Measurements from ENCODE around the gene FAM236B.
"Not testable (repeated sequence)": the region's sequence is repeated elsewhere in the genome, so short reads cannot be mapped to it uniquely, and the experiment has no call there.

FAM236B gene

GRCh38 chrX:72782560-72782959 is at the start of gene FAM236B:
Gene FAM236B (minus strand): TSS chrX:72782660. CDS start chrX:72782560, 100 bp downstream.
- not testable (repeated sequence) for DNase-seq

- DNase-seq, result not testable (repeated sequence)
These were observed 48.2 kb upstream of the FAM236B start for GRCh38 chrX:72830701-72831100.

GRCh38 chrX:72808110-72808509 is 25.6 kb upstream of the FAM236B start, which contains the start of gene FAM236D:
Gene FAM236D (minus strand): TSS chrX:72808210. CDS start chrX:72808110, 100 bp downstream.
- not testable (repeated sequence) for DNase-seq

GRCh38 chrX:72790390-72790789 is 7.9 kb upstream of the FAM236B start:
- DNase-seq, result not testable (repeated sequence)

- DNase-seq, result not testable (repeated sequence)
These were observed 5.7 kb upstream of the FAM236B start for GRCh38 chrX:72788142-72788541.

GRCh38 chrX:72783964-72784363 is 1.5 kb upstream of the FAM236B start:
- DNase-seq, result not testable (repeated sequence)

- DNase-seq, result not testable (repeated sequence)
These were observed 991 bp upstream of the FAM236B start for GRCh38 chrX:72783365-72783936.

GRCh38 chrX:72778146-72778545 is 4.3 kb downstream of the FAM236B start:
- not testable (repeated sequence) for DNase-seq

- not testable (repeated sequence) for DNase-seq
These were observed 5.0 kb downstream of the FAM236B start for GRCh38 chrX:72777467-72777790.

GRCh38 chrX:72776653-72777466 is 5.6 kb downstream of the FAM236B start, which contains the start of gene DMRTC1B:
Gene DMRTC1B (plus strand): TSS chrX:72776890. CDS start chrX:72845136, 68,246 bp downstream.
- DNase-seq, result not testable (repeated sequence)

- DNase-seq, result not testable (repeated sequence)
These were observed 22.0 kb downstream of the FAM236B start for GRCh38 chrX:72760454-72760853.

GRCh38 chrX:72748545-72748944 is 33.9 kb downstream of the FAM236B start:
- not testable (repeated sequence) for DNase-seq

GRCh38 chrX:72745546-72745945 is 36.9 kb downstream of the FAM236B start:
- not testable (repeated sequence) for DNase-seq

GRCh38 chrX:72735561-72735960 is 46.9 kb downstream of the FAM236B start:
- DNase-seq, result no peak

- DNase-seq, result not testable (repeated sequence)
These were observed 48.8 kb downstream of the FAM236B start for GRCh38 chrX:72733636-72734035.
